ENCODE results near the gene CADPS2. TPM values are rescaled to one million over a fixed set of nuclear protein-coding genes. Genes with fewer than 3 reads are reported as not detected.

Gene CADPS2
- total RNA-seq, 4 donors from 2014 or later = 2.2 to 9.2 (median 5.7) TPM

DNA sequence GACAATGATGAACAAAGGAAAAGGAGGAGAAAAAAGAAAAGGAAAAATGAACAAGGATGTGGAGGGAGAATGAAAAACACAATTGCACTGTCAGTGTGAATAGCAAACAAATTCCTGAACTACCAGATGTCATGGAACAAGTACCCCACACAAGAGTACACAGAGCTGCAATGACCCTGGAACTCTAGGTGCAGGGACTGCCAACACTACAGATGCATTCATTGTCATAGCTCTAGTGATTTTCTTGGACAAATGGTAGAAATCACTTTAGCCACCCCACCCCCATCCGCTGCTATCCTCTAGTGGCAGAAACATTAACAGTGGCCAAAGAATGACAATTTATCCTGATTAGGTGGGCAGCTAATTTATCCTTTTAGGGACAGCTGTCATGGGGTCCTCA lies 190.4 kb downstream of the CADPS2 start:
- H3K36me3 ChIP-seq = no peaks in the 10 kb centered on the region
- WGBS, 2 donors = 67 to 92% methylated on average over 1 of the region's 1 CpG
- no peaks in the 10 kb centered on the region for H3K27me3 ChIP-seq

DNA sequence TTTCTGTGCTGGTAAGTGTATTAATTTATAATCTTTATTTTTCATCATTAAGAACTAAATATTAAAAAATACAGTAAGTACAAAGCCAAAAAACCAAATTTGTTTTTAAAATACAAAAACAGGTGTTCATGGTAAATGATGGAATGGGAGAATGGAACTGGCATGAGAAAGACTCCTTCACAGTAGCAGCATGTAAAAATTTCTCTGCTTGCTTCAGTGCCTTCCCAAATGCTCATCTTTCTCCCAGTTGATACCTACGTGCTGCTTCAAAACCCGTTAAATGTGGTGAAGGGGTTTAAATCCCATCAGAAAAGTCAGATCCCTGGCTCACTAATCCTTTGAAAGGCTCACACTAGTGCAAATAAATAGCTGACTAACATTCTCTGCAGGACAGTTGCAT lies 191.6 kb downstream of the CADPS2 start:
- no peaks in the 10 kb centered on the region for H3K27me3 ChIP-seq
- H3K4me3 ChIP-seq = no peak overlapping the region
- H3K27ac ChIP-seq = no peak overlapping the region
- DNase-seq = no peak
- intact Hi-C loops (cut with DNase I) = no loop called here
- H3K36me3 ChIP-seq = no peaks in the 10 kb centered on the region
- H3K4me1 ChIP-seq = no peaks in the 10 kb centered on the region
- H3K9me3 ChIP-seq = no peaks in the 10 kb centered on the region
- no peak for TF ChIP-seq POLR2A (IDR thresholded peaks at IDR 0.05)
- TF ChIP-seq, protein P1, sequence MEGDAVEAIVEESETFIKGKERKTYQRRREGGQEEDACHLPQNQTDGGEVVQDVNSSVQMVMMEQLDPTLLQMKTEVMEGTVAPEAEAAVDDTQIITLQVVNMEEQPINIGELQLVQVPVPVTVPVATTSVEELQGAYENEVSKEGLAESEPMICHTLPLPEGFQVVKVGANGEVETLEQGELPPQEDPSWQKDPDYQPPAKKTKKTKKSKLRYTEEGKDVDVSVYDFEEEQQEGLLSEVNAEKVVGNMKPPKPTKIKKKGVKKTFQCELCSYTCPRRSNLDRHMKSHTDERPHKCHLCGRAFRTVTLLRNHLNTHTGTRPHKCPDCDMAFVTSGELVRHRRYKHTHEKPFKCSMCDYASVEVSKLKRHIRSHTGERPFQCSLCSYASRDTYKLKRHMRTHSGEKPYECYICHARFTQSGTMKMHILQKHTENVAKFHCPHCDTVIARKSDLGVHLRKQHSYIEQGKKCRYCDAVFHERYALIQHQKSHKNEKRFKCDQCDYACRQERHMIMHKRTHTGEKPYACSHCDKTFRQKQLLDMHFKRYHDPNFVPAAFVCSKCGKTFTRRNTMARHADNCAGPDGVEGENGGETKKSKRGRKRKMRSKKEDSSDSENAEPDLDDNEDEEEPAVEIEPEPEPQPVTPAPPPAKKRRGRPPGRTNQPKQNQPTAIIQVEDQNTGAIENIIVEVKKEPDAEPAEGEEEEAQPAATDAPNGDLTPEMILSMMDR (IDR thresholded peaks at IDR 0.05) = no peak
- WGBS, 2 donors = 73 to 85% methylated on average over 2 of the region's 2 CpGs

More for the DNA sequence above, 190.4 kb downstream of the CADPS2 start:
- H3K4me3 ChIP-seq = no peak overlapping the region
- intact Hi-C loops (cut with DNase I) = no loop called here
- H3K27ac ChIP-seq = no peak overlapping the region
- no peak for DNase-seq
- no peaks in the 10 kb centered on the region for H3K9me3 ChIP-seq
- H3K4me1 ChIP-seq = no peaks in the 10 kb centered on the region
- TF ChIP-seq, protein P1 (IDR thresholded peaks at IDR 0.05) = no peak
- no peak for TF ChIP-seq POLR2A (IDR thresholded peaks at IDR 0.05)

DNA sequence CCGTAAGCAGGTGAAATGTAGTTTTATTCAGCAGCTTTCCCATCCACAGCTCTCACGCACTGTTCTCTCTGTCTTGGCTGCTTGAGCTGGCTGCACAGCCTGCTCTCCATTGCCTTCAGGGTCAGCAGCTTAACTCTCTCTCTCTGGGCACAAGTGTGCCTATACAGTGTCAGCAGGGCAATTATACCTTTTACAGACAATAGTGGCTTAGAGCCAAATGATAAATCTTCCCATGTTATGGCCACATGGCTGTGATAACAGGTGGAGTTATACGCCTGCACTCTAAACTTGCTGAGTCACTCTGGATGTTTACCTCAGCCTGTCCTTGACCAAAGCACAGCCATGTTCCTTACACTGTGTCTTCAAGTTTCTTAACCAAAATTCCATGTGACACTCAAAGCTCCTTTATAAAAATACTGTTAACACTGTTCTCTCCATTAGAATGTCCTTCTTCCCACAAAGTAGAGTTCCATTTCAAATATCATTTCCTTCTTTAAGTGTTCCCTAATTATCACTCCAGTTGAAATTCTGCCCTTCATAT lies 193.4 kb downstream of the CADPS2 start:
- no peaks in the 10 kb centered on the region for H3K9me3 ChIP-seq
- DNase-seq = no peak
- no peak overlapping the region for H3K27ac ChIP-seq
- no peaks in the 10 kb centered on the region for H3K27me3 ChIP-seq
- TF ChIP-seq POLR2A (IDR thresholded peaks at IDR 0.05) = no peak
- TF ChIP-seq, protein P1 (IDR thresholded peaks at IDR 0.05) = no peak
- intact Hi-C loops (cut with DNase I) = no loop called here
- no peaks in the 10 kb centered on the region for H3K36me3 ChIP-seq
- no peak overlapping the region for H3K4me3 ChIP-seq
- no peaks in the 10 kb centered on the region for H3K4me1 ChIP-seq
- WGBS, 2 donors = 92 to 97% methylated on average over 3 of the region's 3 CpGs

DNA sequence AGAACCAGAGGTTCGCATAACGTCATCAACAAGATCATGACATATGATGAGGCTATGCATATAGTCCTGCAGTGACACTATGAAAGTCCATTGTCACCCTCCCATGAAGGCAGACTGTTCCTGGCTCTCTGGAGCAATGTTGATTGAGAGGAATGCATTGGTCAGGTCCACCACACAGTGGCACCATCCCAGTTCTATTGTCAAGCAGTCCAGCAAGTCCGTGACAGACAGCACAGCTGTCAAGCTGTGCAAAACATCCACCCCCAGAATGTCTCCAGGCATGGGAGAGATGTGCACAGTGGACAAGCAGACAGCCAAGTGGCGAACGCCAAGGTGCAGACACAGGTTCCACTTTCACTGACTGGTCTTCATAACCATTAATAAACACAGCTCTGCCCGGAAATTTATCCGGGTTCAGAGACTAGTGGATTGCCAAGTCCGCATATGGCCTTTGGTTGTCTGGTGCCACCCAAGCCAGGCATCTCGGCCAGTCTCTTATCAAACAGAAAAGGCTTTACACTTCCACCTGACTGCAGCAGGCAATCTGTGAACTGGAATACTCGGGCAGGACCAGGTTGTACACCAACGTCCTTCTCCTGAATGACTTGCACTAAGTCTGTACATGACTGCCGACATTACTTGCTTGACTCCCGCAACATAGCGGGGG lies 194.6 kb downstream of the CADPS2 start:
- H3K4me3 ChIP-seq = no peak overlapping the region
- 93 to 96% methylated on average over 5 to 11 of the region's 14 CpGs for WGBS, 2 donors
- H3K9me3 ChIP-seq = no peaks in the 10 kb centered on the region
- DNase-seq = no peak
- H3K4me1 ChIP-seq = no peaks in the 10 kb centered on the region
- H3K36me3 ChIP-seq = no peaks in the 10 kb centered on the region
- H3K27ac ChIP-seq = no peak overlapping the region
- intact Hi-C loops (cut with DNase I) = no loop called here
- H3K27me3 ChIP-seq = no peaks in the 10 kb centered on the region
- TF ChIP-seq, protein P1 (IDR thresholded peaks at IDR 0.05) = no peak
- no peak for TF ChIP-seq POLR2A (IDR thresholded peaks at IDR 0.05)

DNA sequence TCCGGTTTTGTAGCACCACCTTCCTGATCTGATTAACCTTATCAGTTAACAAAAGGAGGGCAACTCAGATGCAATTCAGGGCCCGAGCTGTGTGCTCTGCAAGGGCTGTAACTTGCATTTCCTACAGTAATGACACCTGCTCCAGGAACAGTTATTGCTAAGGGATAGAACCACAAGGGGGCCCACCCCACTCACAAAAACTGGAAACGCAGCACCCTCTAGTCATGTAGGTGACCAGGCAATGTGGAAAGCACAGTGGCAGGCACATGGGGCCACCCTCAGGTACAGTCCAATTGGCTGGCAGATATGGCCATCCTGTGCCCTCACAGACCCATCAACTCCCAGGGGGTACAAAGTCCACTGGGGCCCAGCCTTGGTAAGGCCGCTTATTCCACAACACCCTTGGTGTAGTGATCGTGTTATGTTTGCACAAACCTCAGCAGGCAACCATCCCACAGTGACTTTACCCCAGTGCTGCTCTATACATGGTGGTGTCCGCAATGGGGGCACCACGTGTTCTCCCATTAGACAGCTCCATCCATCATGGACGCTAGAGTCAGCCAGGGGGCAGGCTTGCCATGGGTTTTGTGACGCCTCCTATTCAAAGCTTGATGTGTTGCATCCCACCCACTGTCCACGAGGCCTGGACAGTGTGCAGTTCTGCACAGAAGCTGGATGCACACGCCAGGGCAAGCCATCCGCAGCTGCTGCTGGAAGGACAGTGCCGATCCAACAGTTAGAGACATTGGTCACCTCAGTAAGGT lies 196.7 kb downstream of the CADPS2 start:
- 90 to 96% methylated on average over 2 to 5 of the region's 13 CpGs for WGBS, 2 donors
- H3K4me3 ChIP-seq = no peak overlapping the region
- H3K36me3 ChIP-seq = no peaks in the 10 kb centered on the region
- intact Hi-C loops (cut with DNase I) = no loop called here
- no peaks in the 10 kb centered on the region for H3K27me3 ChIP-seq
- no peak for DNase-seq
- TF ChIP-seq, protein P1 (IDR thresholded peaks at IDR 0.05) = no peak
- no peak for TF ChIP-seq POLR2A (IDR thresholded peaks at IDR 0.05)
- H3K4me1 ChIP-seq = no peaks in the 10 kb centered on the region
- no peaks in the 10 kb centered on the region for H3K9me3 ChIP-seq
- no peak overlapping the region for H3K27ac ChIP-seq
